ENCODE data around the gene VSTM2B.
A peak's percentile ranks its signal among the peaks of the same experiment; 100 is the strongest.

VSTM2B gene

GRCh38 chr19:29606420-29606747, 80.6 kb downstream of the VSTM2B start:
- TF ChIP-seq Cebpa-rat (IDR thresholded peaks at IDR 0.05), result no peak
- H3K9me3 ChIP-seq (replicated peaks in 1 of 11), result no peaks in the 10 kb centered on the region
- peak overlapping the region; percentile 90 to 96 (median 94) for H3K27ac ChIP-seq
- H3K4me2 ChIP-seq, result peak overlapping the region; percentile 81 to 95 (median 86)
- H4K20me1 ChIP-seq, result peaks cover 0 to 6% (median 0%) of the 10 kb centered on the region in 11 experiments; a peak in 4 of 22 replicates
- peak overlapping the region; percentile 88 to 95 (median 92) for H3K9ac ChIP-seq
- H3K27me3 ChIP-seq, result no peaks in the 10 kb centered on the region
- H3K4me1 ChIP-seq, result peaks cover 26 to 38% (median 33%) of the 10 kb centered on the region in 10 experiments
- H3K4me3 ChIP-seq, result peak overlapping the region; percentile 76 to 96 (median 84)
- peaks cover 11 to 28% (median 22%) of the 10 kb centered on the region in 11 experiments for H3K36me3 ChIP-seq

GRCh38 chr19:29609636-29610035, 83.8 kb downstream of the VSTM2B start:
- Histone ChIP-seq H3K4me1 (peaks cover 26 to 51% (median 46%) of the 10 kb centered on the region in 10 experiments), H3K4me3 (no peak overlapping the region), H3K36me3 (peaks cover 44 to 61% (median 55%) of the 10 kb centered on the region in 11 experiments), H3K9ac (peak overlapping the region in 3 of 11 experiments; percentile 21 to 64 (median 37); a peak in 4 of 22 replicates), H3K27ac (peak overlapping the region in 4 of 11 experiments; percentile 2 to 44 (median 11); a peak in 6 of 22 replicates), H4K20me1 (peaks cover 0 to 18% (median 0%) of the 10 kb centered on the region in 11 experiments; a peak in 5 of 22 replicates), H3K4me2 (peak overlapping the region in 4 of 11 experiments; percentile 29 to 70 (median 44); a peak in 9 of 22 replicates), H3K9me3 (replicated peaks in 1 of 11) (no peaks in the 10 kb centered on the region), H3K27me3 (no peaks in the 10 kb centered on the region)
- TF ChIP-seq Cebpa-rat (IDR thresholded peaks at IDR 0.05), result no peak

GRCh38 chr19:29610213-29610573, 84.4 kb downstream of the VSTM2B start:
- Histone ChIP-seq H3K9ac (peak overlapping the region in 3 of 11 experiments; percentile 21 to 64 (median 37); a peak in 4 of 22 replicates), H3K4me2 (peak overlapping the region; percentile 5 to 70 (median 40); a peak in 17 of 22 replicates), H3K9me3 (replicated peaks in 1 of 11) (no peaks in the 10 kb centered on the region), H3K36me3 (peaks cover 49 to 66% (median 60%) of the 10 kb centered on the region in 11 experiments), H3K27ac (peak overlapping the region in 7 of 11 experiments; percentile 2 to 77 (median 12); a peak in 7 of 22 replicates), H4K20me1 (peaks cover 0 to 18% (median 0%) of the 10 kb centered on the region in 11 experiments; a peak in 5 of 22 replicates), H3K4me1 (peaks cover 22 to 52% (median 46%) of the 10 kb centered on the region in 10 experiments), H3K4me3 (no peak overlapping the region), H3K27me3 (no peaks in the 10 kb centered on the region)
- TF ChIP-seq Cebpa-rat (IDR thresholded peaks at IDR 0.05), result no peak

GRCh38 chr19:29610574-29611271, 84.9 kb downstream of the VSTM2B start:
- no peak for TF ChIP-seq Cebpa-rat (IDR thresholded peaks at IDR 0.05)
- Histone ChIP-seq H4K20me1 (peaks cover 0 to 18% (median 0%) of the 10 kb centered on the region in 11 experiments; a peak in 5 of 22 replicates), H3K4me1 (peaks cover 20 to 55% (median 49%) of the 10 kb centered on the region in 10 experiments), H3K9ac (peak overlapping the region in 10 of 11 experiments; percentile 8 to 64 (median 44); a peak in 17 of 22 replicates), H3K9me3 (replicated peaks in 1 of 11) (no peaks in the 10 kb centered on the region), H3K27ac (peak overlapping the region in 10 of 11 experiments; percentile 14 to 77 (median 40); a peak in 14 of 22 replicates), H3K36me3 (peaks cover 55 to 71% (median 66%) of the 10 kb centered on the region in 11 experiments), H3K4me3 (no peak overlapping the region), H3K4me2 (peak overlapping the region; percentile 33 to 70 (median 52)), H3K27me3 (no peaks in the 10 kb centered on the region)

GRCh38 chr19:29612121-29612520, 86.3 kb downstream of the VSTM2B start:
- H3K36me3 ChIP-seq, result peaks cover 62 to 84% (median 78%) of the 10 kb centered on the region in 11 experiments
- H3K9ac ChIP-seq, result 0 out of 22 replicates have a peak overlapping the region, but pooled peaks of 1 of the 11 experiments have one; percentile 6
- no peaks in the 10 kb centered on the region for H3K27me3 ChIP-seq
- peaks cover 0 to 28% (median 0%) of the 10 kb centered on the region in 11 experiments; a peak in 6 of 22 replicates for H4K20me1 ChIP-seq
- no peak overlapping the region for H3K27ac ChIP-seq
- H3K4me1 ChIP-seq, result peaks cover 20 to 61% (median 52%) of the 10 kb centered on the region in 10 experiments
- no peak overlapping the region for H3K4me3 ChIP-seq
- no peak overlapping the region for H3K4me2 ChIP-seq
- H3K9me3 ChIP-seq (replicated peaks in 1 of 11), result no peaks in the 10 kb centered on the region
- TF ChIP-seq Cebpa-rat (IDR thresholded peaks at IDR 0.05), result no peak

- TF ChIP-seq Cebpa-rat (IDR thresholded peaks at IDR 0.05), result no peak
- Histone ChIP-seq H3K4me2 (peak overlapping the region in 1 of 11 experiments; percentile 74; a peak in 2 of 22 replicates), H3K9ac (peak overlapping the region in 2 of 11 experiments; percentile 1 to 6; a peak in 3 of 22 replicates), H3K36me3 (peaks cover 62 to 84% (median 78%) of the 10 kb centered on the region in 11 experiments), H3K4me1 (peaks cover 18 to 66% (median 50%) of the 10 kb centered on the region in 10 experiments), H4K20me1 (peaks cover 0 to 28% (median 0%) of the 10 kb centered on the region in 11 experiments; a peak in 6 of 22 replicates), H3K4me3 (no peak overlapping the region), H3K27me3 (no peaks in the 10 kb centered on the region), H3K9me3 (replicated peaks in 1 of 11) (no peaks in the 10 kb centered on the region), H3K27ac (no peak overlapping the region)
Measured at GRCh38 chr19:29612801-29613595, 87.2 kb downstream of the VSTM2B start.

GRCh38 chr19:29614046-29614445, 88.3 kb downstream of the VSTM2B start:
- Histone ChIP-seq H3K4me3 (no peak overlapping the region), H3K36me3 (peaks cover 56 to 76% (median 71%) of the 10 kb centered on the region in 11 experiments), H3K27me3 (no peaks in the 10 kb centered on the region), H4K20me1 (peaks cover 0 to 28% (median 0%) of the 10 kb centered on the region in 11 experiments; a peak in 6 of 22 replicates), H3K9ac (peak overlapping the region in 4 of 11 experiments; percentile 0 to 41 (median 34); a peak in 5 of 22 replicates), H3K27ac (no peak overlapping the region), H3K4me1 (peaks cover 26 to 77% (median 59%) of the 10 kb centered on the region in 10 experiments), H3K4me2 (peak overlapping the region in 7 of 11 experiments; percentile 31 to 76 (median 67); a peak in 14 of 22 replicates), H3K9me3 (replicated peaks in 1 of 11) (no peaks in the 10 kb centered on the region)
- TF ChIP-seq Cebpa-rat (IDR thresholded peaks at IDR 0.05), result no peak
